Brain microvascular endothelial cell (primary cell): Measurements from ENCODE around the gene NREP.

Experiments
- DNase-seq: peaks from one replicate; pipeline ENCODE4 v3.0.0-alpha.2; 2020
- H3K27ac ChIP-seq: fragments of 250-450 bp; sonication (Bioruptor Pico); 2 replicates; pipeline ENCODE4 v1.5.1; 2020; ENCODE audit warnings: mild to moderate bottlenecking, moderate library complexity
- H3K27me3 ChIP-seq: fragments of 250-450 bp; sonication (Bioruptor Pico); replicated peaks from 2 replicates; pipeline ENCODE4 v1.5.1; 2020; ENCODE audit warnings: mild to moderate bottlenecking
- H3K36me3 ChIP-seq: fragments of 250-450 bp; sonication (Bioruptor Pico); replicated peaks from 2 replicates; pipeline ENCODE4 v1.5.1; 2020; ENCODE audit warnings: mild to moderate bottlenecking
- H3K4me3 ChIP-seq: 2 replicates; pipeline ENCODE4 v1.5.1; 2011; ENCODE audit warnings: low read depth, mild to moderate bottlenecking, control low read depth, low read length, moderate library complexity
- in situ Hi-C: cut with HindIII; loops from 2 replicates; pipeline ENCODE4 v1.10.0; 2017; ENCODE audit warnings: low sequenced_read_pairs, low pct_ligation_motif_present
- TF ChIP-seq, protein P1 (sequence below): IDR thresholded peaks from 2 replicates; pipeline ENCODE4 v1.5.1; 2011; ENCODE audit warnings: low read depth, mild to moderate bottlenecking, moderate library complexity, low read length, control low read depth, inconsistent platforms; ENCODE audit errors: missing control alignments

NREP gene, protein sequence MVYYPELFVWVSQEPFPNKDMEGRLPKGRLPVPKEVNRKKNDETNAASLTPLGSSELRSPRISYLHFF

DNA sequence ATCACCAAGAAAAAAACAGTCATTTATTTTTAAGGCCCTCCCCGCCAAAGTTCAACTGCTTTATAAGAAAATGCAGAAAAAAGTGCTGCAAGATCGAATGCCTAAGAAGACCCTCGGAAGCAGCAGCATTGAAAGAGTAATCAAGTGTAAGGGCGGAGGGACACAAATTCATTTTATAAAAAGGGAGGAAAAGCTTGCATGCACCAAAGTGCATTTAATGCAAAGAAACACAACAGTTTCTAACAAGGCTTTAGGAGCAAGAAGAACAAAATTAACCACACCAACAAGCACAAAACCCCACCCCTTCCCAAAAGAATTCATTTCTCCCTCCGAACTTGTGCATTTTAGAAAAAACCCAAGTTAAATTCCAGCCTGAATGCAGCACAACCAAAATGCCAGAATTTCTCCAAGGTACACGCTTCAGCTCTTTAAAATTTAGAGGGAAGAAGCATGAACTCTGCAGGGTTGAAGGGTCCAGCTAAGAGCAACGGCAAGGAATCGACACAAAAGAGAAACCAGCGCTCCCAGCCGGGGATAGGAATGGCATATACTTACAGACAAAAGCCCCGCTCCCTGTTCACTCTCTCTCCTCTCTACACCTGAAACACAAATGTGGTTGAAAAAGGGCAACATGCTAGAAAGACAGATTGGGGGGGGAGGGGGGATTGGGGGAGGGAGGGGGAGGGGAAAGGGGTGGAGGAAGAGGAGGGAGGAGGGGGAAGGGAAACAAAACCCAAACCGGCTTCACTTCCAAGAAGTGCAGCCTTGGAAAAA is at the start of gene NREP:
Gene NREP, minus strand, starts transcription at position 614 of the 774 bp plus-strand sequence. CDS start 1,422 bp downstream, outside the sequence.
- TF ChIP-seq, protein P1, sequence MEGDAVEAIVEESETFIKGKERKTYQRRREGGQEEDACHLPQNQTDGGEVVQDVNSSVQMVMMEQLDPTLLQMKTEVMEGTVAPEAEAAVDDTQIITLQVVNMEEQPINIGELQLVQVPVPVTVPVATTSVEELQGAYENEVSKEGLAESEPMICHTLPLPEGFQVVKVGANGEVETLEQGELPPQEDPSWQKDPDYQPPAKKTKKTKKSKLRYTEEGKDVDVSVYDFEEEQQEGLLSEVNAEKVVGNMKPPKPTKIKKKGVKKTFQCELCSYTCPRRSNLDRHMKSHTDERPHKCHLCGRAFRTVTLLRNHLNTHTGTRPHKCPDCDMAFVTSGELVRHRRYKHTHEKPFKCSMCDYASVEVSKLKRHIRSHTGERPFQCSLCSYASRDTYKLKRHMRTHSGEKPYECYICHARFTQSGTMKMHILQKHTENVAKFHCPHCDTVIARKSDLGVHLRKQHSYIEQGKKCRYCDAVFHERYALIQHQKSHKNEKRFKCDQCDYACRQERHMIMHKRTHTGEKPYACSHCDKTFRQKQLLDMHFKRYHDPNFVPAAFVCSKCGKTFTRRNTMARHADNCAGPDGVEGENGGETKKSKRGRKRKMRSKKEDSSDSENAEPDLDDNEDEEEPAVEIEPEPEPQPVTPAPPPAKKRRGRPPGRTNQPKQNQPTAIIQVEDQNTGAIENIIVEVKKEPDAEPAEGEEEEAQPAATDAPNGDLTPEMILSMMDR, result no peak
- Histone ChIP-seq H3K4me3 (peak within 1 kb of the TSS; percentile 84), H3K27ac (peak within 1 kb of the TSS; percentile 97), H3K36me3 (peaks cover 5% of the 10 kb centered on the region), H3K27me3 (no peaks in the 10 kb centered on the region)
- DNase-seq, result no peak
- in situ Hi-C loops, result no loop called here

DNA sequence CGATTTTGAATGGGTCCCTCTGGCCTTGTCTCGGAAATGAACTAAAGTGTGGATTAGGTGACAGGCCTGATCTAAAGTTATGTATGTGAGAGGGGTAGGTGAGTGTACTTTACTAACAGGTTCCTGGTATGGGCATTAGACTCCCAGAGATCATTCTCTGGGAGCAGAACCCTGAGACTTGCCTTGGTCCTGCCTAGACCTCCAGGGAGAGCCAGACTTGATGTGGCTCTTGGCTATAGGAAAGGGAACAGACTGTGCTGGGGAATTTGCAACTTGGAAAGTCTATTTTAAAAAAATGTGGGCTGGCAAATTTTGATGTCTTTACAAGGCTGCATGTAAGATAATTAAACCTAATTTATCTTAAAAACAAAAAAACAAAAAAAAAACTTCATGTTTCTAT is 49.8 kb upstream of the NREP start:
- in situ Hi-C loops, result no loop called here
- TF ChIP-seq, protein P1, result no peak
- Histone ChIP-seq H3K4me3 (no peak overlapping the region), H3K27me3 (no peaks in the 10 kb centered on the region), H3K27ac (no peak overlapping the region), H3K36me3 (no peaks in the 10 kb centered on the region)
- no peak for DNase-seq

DNA sequence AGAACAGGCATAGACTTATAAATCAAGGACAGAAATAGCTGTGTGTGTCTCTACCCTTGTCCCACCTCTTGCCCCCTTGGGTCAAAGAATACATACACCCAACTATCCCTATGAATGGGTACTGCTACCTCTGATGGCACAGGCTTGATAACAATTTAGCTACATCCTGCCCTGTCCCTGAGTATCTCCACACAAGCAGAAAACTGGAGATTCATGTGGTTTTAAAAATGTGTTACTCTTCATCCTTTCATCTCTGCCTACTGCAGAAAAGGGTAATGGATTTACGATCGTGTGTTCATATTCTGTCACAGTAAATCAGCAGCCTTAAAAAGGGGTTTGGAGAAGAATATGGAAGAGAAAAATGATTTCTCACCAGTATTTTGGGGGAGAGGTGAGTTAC is 49.2 kb upstream of the NREP start:
- in situ Hi-C loops, result no loop called here
- TF ChIP-seq, protein P1, result no peak
- Histone ChIP-seq H3K4me3 (no peak overlapping the region), H3K27me3 (no peaks in the 10 kb centered on the region), H3K27ac (no peak overlapping the region), H3K36me3 (no peaks in the 10 kb centered on the region)
- no peak for DNase-seq

DNA sequence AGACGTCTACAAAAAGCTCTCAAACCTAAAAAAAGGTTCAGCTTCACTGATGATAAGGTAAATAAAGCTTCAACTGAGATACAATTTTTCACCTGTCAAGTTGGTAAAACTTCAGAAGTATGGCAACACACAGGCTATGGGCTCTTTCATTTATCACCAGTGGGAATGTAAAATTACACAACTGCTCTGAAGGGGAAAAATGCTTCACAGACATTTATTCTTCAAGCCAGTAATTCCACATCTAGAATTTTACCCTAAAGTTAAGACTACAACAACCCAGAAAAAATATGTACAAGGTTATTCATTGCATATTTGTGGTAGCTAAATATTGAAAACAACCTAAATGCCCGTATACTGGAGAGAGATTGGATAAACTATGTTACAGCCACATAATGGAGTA is 48.1 kb upstream of the NREP start:
- Histone ChIP-seq H3K27me3 (no peaks in the 10 kb centered on the region), H3K27ac (no peak overlapping the region), H3K4me3 (no peak overlapping the region), H3K36me3 (no peaks in the 10 kb centered on the region)
- TF ChIP-seq, protein P1, result no peak
- in situ Hi-C loops, result no loop called here
- no peak for DNase-seq

DNA sequence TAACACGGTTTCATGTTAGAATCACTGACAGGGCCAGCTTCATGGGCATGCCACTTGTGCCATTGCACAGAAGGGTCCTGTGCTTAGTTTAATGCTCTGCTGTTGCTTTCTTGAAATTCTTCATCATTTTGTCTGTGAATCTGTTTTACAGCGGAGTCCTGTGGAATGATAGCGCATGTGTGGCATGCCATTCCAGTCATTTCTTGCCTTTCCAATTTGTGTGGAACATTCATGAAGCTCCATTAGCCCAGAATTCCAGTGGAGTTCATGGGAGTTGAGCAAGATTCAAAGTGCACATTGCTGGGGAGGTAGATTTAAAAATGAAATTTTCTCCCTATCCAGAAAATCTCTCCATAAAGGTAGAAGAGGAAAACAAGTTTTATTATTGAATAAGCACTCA is 43.4 kb upstream of the NREP start:
- DNase-seq, result no peak
- TF ChIP-seq, protein P1, result no peak
- no peaks in the 10 kb centered on the region for H3K36me3 ChIP-seq
- in situ Hi-C loops, result no loop called here
- H3K4me3 ChIP-seq, result no peak overlapping the region
- no peak overlapping the region for H3K27ac ChIP-seq
- no peaks in the 10 kb centered on the region for H3K27me3 ChIP-seq
